D341Med (cell line): ENCODE data around the gene SLC25A17.
"Not testable (repeated sequence)": the region's sequence is repeated elsewhere in the genome, so short reads cannot be mapped to it uniquely, and the experiment has no call there.

Experiments
- DNase-seq: peaks from one replicate; pipeline ENCODE4 v3.0.0; 2012; ENCODE audit warnings: low spot score

The SLC25A17 gene

DNA sequence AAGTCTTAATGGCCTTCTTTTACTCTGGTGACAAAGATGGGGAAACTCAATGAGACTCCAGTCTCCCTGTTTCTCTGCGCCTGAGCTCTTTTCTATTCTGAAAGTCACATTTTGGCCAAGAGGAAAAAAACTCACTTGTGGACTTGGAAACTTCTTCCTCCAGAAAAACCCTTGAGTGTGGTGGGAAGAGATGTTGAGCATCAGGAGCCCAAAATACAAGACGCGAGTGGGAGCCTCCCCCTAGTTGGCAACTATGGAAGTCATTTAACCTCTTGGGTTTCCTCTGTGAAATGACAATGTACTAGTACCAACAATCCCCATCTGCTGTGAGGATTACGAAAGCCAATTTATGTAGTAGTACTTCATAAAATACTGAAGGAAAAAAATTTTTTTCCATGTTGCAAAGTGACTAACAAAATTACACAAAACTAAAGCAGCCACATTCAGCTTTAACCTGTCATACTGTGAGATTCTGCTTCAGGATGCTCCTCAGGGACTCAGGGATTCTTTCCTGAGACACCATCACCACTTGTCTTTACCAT lies 524 bp upstream of the SLC25A17 start:
- peak; percentile 47 for DNase-seq

DNA sequence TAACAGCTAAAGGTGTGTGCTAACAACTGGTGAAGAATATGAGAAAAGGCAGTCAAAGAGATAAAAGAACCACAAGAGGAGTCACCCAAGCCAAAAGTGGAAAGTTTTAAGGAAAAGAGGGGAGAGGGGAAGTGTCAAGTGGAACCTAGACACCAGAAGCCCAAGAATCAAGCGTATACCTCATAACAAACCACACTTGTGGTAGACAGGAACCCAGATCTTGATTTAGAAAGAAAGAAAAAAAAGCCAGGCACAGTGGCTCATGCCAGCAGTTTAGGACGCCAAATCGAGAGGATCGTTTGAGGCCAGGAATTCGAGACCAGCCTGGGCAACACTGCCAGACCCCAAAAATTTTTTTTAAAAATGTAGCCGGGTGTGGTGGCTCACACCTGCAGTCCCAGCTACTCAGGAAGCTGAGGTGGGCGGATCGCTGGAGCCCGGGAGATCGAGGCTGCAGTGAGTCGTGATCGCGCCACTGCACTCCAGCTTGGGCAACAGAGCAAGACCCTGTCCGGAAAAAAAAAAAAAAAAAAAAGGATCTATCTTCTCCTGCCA lies 877 bp downstream of the SLC25A17 start:
- no peak for DNase-seq

DNA sequence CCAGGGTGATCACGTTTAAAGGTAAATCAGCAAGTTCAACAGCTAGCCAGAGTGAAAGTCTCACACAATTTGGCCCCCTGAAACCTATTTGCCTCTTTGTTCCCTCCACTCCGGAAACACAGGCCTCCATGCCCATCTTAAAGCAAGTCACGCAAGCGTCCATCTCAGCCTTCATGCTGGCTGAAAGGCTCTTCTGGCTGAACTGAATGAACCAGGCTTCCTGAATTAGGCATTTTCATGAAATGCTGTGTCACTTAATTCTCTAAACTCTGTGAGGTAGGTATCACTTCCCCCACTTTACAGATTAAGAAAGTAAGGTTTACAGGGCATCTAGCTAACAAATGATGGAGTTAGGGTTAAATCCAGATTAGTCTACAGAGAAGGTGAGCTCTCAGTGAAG lies 1.4 kb downstream of the SLC25A17 start:
- no peak for DNase-seq

DNA sequence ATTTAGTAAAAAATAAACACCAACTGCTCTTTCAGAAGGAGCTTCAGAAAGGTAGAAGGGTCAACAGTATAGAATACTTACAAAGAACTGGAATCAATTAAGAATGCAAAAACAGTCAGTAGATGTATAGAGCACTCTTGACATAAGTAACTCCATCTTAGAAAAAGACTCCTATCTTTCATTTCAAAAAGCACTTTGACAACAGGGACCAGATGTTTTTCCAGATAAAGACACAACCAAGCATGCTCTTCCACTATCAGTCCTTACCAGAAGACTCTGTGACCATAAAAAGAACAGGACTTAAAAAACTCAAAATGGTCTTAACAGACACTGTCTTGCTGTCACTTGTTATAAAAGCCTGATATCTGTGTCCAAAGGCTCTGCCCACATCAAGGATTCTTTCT lies 5.2 kb downstream of the SLC25A17 start:
- DNase-seq = no peak

DNA sequence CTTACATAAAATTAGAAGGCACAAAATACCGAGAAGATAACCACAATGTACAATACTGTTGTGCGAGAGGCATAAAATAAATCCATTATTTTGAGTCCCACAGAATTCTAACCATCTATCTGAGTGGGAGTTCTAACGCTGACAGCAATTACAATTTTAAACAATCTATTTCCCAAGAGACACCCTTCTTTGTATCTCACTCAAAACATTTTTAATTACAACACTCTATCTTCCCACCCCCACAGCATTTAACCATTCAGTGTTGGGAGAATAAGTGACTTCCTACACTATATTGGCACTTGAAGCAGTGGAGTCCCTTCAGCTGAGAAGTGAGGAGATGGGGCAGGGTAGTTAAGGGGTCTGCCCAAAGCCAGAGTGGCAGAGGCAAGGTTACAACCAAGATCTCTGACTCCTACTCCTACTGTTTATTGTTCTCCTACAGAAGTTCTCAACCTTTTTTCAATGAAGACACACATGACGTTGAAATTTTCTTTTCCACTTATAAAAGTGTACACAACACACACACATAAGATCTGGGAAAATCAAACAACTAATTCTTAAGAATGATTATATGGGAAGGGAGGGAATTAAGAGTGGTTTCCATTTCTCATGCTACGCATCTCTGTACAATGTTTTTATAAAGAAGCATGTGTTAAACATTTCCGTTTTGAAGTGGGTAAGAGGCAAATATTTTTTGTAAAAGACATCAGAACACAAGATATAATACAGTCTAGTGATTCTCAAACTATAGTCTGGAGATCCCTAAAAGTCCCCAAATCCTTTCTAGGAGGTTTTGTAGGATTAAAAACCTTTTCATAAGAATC lies 10.9 kb downstream of the SLC25A17 start:
- no peak for DNase-seq

DNA sequence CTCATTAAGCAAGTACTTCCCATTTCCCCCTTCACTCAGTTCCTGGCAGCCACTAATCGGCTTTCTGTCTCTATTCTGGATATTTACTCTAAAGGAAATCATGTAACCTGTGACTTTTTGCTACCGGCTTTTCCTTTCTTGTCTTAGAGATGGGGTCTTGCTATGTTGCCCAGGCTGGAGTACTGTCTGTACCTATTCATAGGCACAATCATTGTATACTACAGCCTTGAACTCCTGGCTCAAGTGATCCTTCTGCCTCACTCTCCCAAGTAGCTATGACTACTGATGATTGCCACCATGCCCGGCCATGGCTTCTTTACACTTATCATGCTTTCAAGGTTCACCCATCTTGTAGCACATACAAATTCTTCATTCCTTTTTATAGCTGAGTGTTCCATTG lies 12.4 kb downstream of the SLC25A17 start:
- DNase-seq = no peak

DNA sequence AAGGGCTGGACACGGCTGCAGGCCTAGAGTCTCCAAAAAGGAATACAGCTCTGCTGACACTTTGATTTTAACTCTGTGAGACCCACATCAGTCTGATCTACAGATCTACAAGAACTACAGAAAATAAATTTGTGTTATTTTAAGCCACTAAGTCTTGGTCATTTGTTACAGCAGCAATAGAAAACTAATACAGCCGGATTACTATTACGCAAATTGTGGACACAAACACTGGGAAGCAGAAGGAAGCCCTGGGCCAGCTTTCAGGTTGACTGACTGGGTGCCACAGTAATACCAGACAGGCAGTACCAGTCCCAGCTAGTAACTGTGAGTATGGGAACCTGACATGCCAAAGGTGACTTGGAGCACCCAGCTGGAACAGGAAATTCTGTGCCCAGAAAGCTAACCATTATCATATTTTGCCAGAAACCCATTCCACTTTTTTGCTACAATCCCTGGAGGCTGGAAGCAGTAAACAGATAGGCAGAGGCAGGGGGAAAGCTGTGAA lies 13.4 kb downstream of the SLC25A17 start:
- no peak for DNase-seq

DNA sequence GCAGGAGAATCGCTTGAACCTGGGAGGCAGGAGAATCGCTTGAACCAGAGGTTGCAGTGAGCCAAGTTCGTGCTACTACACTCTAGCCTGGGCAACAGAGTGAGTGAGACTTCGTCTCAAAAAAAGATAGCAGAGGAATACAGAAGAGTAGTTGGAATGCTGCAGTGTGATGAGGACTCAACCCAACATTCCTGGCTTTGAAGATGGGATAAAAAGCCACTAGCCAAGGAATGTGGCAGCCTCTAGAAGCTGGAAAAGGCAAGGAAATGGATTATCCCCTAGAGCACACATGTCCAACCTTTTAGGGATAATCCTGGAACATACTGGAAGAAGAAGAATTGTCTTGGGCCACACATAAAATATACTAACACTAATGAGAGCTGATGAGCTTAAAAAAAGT lies 13.9 kb downstream of the SLC25A17 start:
- no peak for DNase-seq

DNA sequence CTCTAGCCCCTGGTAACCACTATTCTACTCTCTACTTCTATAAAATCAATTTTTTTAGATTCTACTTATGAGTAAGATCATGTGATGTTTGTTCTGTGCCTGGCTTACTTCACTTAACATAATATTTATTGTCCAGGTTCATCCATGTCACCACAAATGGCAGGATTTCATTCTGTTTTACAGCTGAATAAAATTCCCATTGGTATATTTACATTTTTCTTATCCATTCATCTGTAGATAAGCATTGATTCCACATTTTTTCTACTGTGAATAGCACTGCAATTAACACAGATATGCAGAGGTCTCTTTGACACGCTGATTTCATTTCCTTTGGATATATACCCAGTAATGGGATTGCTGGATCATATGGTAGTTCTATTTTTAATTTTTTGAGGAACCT lies 15.8 kb downstream of the SLC25A17 start:
- no peak for DNase-seq

DNA sequence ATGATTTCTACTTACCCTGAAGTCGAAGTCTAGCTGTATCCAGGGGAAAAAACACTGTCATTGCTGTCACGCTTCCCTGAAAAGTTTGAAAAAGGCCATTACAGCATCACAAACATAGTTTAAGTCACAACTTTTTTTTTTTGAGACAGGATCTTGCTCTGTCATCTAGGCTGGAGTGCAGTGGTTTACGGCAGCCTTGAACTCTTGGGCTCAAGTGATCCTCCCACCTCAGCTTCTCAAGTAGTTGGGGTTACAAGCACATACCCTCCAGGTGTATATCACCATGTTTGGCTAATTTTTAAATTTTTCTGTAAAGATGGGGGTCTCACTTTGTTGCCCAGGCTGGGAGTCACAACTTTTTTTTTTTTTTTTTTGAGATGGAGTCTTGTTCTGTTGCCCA lies 20.1 kb downstream of the SLC25A17 start:
- no peak for DNase-seq

DNA sequence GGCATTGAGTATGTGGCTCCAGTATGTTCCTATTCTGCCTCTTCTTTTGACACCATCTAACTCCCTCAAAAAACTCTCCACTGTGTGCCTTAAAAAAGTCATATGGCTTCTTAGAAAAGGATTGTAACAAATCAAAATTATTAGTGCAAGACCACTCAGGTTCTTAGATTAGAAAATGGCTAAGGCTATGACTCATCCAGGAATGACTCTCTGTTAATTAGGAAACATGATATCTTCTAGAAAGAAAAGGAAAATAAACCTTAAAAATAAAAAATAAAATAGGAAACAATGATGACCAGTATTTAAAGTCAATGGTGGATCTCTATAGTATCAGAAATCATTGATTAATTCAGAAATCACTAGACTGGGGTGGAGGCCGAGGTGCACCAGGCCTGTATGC lies 21.7 kb downstream of the SLC25A17 start:
- DNase-seq = no peak

DNA sequence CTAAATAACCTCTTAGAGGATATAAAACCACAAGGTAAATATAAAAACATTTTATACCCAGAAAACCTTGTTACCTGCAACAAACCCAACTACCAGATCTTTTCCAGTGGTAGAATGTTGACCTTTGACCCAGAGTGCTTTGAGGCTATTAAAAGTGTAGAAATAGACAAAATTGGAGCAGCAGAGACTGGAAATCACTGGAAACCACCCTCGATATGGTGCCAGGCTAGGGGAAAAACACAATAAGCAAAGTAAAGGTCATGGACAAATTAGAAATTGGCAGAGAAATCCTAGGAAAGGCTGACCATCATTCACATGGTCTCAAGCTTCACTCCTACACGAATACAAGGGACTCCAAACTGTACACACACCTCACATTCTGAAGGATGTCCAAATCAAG lies 26.7 kb downstream of the SLC25A17 start:
- no peak for DNase-seq

DNA sequence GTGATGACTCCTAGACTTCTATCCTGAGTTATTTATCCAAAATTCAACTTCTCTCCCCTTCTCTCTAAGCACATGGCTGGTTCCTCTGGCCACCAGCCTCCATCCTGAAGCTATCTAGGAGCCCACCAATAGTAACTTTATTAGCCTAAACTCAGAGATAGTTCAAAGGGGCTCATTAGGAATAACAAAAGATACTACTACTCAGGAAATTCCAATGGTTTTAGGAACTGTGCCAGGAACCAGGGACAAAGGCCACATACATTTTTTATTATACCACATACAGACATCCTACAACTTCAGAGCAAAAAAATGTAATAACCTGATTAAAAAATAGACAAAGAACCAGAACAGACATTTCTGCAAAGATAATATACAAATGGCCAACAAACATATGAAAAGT lies 27.9 kb downstream of the SLC25A17 start:
- DNase-seq = no peak

DNA sequence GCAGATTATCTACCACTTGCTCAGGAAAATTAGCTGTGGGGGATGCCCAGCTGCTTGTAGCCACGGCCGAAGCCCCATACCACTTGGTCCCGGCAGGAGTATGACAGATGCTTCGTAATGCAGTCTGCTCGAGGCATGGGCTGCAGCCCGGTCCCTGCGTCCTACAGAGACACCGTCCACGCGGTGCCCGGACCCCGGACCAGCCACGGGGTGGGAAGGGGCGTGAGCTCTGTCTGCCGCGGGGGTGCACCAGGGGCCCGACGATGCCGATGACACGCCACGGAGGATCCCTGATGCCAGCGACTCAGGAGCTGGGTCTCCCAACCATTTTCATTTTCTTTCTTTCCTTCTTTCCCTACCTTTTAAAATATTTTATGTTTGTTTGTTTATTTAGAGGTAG lies 30.0 kb downstream of the SLC25A17 start:
- DNase-seq = peak; percentile 28

DNA sequence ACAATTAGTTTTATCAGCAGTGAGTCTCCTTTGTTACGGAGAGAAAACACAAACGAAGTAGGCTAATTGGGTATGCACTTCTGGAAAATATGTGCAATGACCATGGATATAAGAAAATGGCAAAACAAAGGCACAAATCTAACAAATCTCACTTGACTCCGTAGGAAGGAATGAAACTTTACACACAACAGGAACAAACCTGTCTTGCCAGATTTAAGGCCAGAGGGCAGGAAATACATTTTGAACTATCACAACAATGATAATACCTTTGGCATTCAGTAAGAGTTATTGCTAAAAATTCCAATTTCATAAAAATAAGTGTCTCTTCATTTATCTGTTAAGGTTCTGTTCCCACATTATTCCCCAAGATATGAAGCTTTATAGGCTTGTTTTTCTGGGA lies 36.6 kb downstream of the SLC25A17 start:
- DNase-seq = no peak

DNA sequence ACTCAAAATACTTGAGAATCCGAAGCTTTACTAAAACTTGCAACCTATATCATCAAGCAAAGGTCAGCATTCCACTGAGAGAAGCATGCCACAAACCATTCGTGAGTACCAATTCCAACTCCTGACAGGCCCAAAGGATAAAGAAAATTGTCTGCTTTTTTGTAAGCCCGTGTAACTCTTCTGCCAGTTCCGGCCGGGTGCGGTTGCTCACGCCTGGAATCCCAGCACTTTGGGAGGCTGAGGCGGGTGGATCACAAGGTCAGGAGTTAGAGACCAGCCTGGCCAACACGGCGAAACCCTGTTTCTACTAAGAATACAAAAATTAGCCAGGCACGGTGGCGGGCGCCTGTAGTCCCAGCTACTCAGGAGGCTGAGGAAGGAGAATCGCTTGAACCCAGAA lies 37.4 kb downstream of the SLC25A17 start:
- DNase-seq = not testable (repeated sequence)

DNA sequence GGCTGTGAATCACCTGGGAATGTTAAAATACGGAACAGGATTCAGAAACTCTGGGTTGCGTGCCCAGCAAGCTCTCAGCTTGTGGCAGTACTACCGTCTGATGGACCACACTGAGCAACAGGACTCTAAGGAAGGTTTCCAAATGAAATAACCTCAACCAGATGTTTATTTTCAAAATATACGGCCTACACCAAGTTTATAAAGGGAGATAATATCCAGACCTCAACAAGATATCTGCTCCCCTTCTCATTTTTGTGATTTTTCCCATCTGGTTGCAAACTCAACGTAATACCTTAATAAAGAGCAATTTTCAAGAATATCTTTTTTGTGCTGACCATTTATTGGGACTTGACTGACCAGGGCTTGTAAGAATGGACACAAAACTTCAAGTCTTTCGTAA lies 49.4 kb downstream of the SLC25A17 start:
- no peak for DNase-seq

DNA sequence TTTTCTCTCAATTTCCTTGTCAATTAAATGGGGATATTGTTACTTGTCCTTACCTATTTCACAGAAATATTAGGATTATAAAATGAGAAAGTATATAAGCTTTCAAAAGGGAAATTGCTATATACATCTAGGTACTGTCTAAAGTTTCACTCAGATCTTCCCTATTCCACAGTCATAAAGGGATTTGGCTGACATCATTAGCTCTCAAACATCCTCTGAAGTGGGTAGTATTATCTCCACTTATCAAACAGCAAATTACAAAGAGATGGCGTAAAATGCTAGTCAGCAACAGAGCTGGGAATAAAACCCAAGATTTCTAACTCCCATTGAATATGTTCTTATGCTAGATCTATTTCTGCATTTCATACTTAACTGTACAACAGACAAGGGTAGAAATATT lies 50.9 kb downstream of the SLC25A17 start:
- no peak for DNase-seq

DNA sequence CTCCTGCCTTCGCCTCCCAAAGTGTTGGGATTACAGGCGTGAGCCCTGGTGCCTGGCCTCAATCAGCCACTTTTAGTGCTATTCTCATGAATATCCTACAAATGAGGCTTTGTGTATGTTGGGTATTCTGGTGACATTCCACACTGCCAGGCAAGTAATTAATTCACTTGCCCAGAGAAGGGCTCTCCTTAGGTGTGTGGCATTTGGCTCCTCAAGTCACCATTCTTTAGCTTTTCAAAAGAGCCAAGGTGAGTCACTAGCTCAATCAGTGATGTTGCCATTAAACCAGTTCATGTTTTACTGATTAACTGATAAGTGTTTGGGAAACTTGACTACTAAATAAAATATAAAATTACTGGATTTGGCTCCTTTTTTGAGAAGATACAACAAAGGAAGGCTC lies 52.2 kb downstream of the SLC25A17 start:
- DNase-seq = no peak

DNA sequence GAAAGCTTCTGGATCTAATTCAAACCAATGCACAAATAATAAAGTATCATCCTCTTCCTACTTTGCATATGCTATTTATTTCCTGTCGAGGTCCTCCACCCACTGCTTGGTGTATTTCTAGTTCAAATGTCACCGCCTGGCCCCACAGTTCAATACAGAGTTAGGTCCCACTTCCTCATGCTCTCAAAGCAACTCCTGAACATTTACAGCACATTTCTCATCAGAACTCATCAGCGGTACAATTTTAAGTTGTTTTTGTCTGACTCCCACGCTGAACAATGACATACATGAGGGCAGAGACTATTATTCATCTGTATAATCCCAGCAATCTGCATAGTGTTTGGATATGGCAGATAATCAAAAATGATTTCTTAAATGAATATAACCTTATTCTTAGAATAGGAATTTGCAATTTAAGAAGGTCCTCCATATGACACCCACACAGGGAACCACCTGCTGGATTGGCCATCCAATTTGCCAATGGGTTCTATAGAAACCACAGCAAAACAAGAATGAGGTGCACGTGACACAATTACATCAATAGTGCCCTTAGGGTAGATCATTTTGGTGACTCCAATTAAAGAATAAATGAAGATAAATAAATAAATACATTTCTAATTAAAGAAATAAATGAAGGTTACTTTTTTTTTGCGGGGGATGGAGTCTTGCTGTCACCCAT lies 54.2 kb downstream of the SLC25A17 start:
- DNase-seq = no peak

DNA sequence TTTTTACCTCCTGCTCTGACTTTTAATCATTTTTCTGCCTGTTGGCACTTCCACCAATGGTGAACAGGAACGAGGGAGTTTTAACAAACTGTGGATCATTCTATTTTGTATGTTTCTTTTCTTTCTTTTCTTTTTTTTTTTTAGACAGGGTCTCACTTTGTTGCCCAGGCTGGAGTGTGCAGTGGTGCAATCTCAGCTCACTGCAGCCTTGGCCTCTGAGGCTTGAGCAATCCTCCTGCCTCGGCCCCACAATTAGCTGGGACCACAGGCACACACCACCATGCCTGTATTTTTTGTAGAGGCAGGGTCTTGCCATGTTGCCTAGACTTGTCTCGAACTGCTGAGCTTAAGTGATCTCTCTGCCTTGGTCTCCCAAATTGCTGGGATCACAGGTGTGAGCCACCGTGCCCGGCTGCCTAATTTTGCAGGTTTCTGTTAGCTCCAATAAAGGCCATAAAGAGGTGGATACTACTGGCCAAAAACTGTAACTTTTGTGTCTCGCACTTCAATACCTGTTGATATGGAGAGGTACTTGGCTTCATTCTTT lies 59.8 kb downstream of the SLC25A17 start:
- DNase-seq = no peak

DNA sequence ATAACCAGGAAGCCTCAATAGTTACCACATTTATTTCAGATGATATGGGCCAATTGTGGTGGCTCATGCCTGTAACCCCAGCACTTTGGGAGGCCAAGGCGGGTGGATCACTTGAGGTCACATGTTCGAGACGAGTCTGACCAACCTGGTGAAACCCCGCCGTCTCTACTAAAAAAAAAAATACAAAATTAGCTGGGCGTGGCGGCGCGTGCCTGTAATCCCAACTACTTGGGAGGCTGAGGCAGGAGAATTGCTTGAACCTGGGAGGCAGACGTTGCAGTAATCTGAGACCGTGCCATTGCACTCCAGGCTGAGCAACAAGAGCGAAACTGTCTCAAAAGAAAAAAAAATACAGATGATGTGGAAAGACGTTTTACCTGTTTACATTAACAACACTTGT lies 60.3 kb downstream of the SLC25A17 start:
- not testable (repeated sequence) for DNase-seq

DNA sequence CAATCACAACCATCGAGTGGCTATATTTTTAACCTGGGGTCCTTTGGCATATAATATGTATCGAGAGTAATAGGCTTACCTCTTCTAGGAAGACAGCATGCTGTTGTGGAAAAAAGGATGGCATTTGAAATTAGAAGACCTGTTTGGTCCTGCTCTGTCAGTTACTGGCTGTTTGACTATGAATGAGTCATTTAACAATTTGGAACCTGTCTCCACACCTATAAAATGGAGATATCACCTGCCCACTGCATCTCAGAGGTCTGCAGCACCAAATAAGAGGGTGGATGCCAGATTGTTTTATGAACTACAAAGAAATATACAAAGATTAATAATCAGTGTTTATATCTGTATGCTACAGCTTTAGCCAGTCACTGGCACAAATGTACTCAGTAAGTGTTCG lies 60.8 kb downstream of the SLC25A17 start:
- no peak for DNase-seq
